Activated CD4-positive, alpha-beta T cell treated with anti-CD3 and anti-CD28 coated beads, Interleukin-2, Interleukin-4, amounts not matched to agents 100 ng/mL and 50 ng/mL, durations not matched to agents 16 hours and 8 hours (primary cell): ENCODE data around the gene PLEK2.
A peak's percentile ranks its signal among the peaks of the same experiment; 100 is the strongest.
"Not testable (repeated sequence)": the region's sequence is repeated elsewhere in the genome, so short reads cannot be mapped to it uniquely, and the experiment has no call there.

Experiments
- DNase-seq: peaks from one replicate; pipeline ENCODE4 v3.0.0-alpha.2; 2020; ENCODE audit warnings: low spot score

PLEK2 gene

GRCh38 chr14:67358924-67359774, 52.8 kb downstream of the PLEK2 start:
- DNase-seq, result no peak

- no peak for DNase-seq
Observed at GRCh38 chr14:67357969-67358354, 54.0 kb downstream of the PLEK2 start.

DNA sequence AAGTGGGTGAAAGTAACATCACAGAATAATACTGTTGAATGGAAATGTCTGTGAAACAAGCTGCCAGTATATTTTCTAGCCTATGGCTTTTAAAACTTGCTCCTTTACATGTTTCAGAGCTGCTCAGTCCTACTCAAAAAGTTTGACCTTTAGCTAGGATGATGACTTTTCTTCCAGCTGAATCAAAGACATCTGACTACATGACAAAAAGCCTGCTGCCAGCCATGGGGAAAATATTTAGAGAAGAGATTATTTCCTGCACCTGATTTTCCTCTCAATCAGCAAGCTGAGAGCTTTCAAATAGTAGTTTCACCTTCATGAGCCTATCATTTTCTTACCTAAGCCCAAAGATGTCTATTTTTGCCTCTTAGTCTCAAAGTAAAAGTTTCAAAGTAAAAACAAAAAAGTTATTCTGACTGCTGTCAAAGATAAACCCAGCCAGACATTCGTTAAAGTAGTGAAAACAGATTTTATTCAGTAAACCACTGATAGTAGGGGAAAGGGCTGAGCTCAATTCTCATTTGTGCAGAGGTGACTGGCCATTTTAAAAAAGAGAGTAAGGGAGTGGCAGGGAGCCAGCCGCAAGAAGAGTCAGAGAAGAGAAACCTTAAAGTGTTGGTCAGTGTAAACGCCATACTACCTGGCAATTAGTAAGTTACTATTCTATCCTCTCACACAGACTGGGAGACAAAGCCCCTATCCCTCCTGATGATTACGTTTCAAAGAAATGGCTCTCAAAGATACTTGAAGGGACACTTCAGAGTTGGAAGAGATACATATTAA, 54.6 kb downstream of the PLEK2 start:
- DNase-seq, result no peak

DNA sequence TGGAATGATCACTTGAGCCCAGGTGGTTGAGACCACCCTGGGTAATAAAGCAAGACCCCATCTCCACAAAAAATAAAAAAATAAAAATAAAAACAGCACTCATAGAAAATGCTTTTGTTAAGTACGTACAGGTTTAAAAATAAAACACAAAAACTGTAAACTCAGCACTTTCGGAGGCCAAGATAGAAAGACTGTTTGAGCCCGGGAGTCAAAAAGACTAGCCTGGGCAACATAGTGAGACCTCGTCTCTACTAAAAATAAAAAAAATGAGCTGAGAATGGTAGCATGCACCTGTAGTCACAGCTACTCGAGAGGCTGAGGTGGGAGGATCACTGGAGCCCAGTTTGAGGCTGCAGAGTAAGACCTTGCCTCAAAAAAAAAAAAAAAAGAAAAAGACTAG, 59.9 kb downstream of the PLEK2 start:
- no peak for DNase-seq

GRCh38 chr14:67345583-67345982, 66.4 kb downstream of the PLEK2 start:
- no peak for DNase-seq

- peak; percentile 15 for DNase-seq
Observed at GRCh38 chr14:67343601-67344230, 68.2 kb downstream of the PLEK2 start.

DNA sequence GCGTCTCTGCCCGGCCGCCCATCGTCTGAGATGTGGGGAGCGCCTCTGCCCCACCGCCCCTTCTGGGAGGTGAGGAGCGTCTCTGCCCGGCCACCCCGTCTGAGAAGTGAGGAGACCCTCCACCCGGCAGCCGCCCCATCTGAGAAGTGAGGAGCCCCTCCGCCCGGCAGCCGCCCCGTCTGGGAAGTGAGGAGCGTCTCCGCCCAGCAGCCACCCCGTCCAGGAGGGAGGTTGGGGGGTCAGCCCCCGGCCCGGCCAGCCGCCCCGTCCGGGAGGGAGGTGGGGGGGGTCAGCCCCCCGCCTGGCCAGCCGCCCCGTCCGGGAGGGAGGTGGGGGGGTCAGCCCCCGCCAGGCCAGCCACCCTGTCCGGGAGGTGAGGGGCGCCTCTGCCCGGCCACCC, 70.7 kb downstream of the PLEK2 start:
- DNase-seq, result not testable (repeated sequence)
